Mesendoderm (in vitro differentiated cells): ENCODE results near the gene SEMA3E.

Experiments used
- DNase-seq: peaks from one replicate; pipeline ENCODE4 v3.0.0; 2013
- H2AK5ac ChIP-seq: 2 replicates; pipeline ENCODE4 v1.6.1; 2013; ENCODE audit warnings: low read length, inconsistent platforms
- H2BK120ac ChIP-seq: 2 replicates; pipeline ENCODE4 v1.6.1; 2013; ENCODE audit warnings: low read depth, mild to moderate bottlenecking, low read length, moderate library complexity, mixed read lengths
- H2BK15ac ChIP-seq: replicated peaks from 2 replicates; pipeline ENCODE4 v1.6.1; 2013; ENCODE audit warnings: low read depth, mild to moderate bottlenecking, moderate library complexity
- H2BK5ac ChIP-seq: 2 replicates; pipeline ENCODE4 v1.6.1; 2013; ENCODE audit warnings: low read length, inconsistent platforms
- H3K18ac ChIP-seq: 2 replicates; pipeline ENCODE4 v1.6.1; 2013; ENCODE audit warnings: mild to moderate bottlenecking, low read length, mixed read lengths
- H3K23ac ChIP-seq: one replicate; pipeline ENCODE4 v1.6.1; 2013; ENCODE audit warnings: low read length
- H3K27ac ChIP-seq: 2 replicates; pipeline ENCODE4 v1.5.1; 2013; ENCODE audit warnings: low read depth, mild to moderate bottlenecking, inconsistent platforms, low read length, moderate library complexity
- H3K27me3 ChIP-seq: 2 replicates; pipeline ENCODE4 v1.6.1; 2013; ENCODE audit warnings: low read length, control low read depth, mild to moderate bottlenecking, inconsistent platforms; ENCODE audit not compliant: insufficient read depth, poor library complexity
- H3K36me3 ChIP-seq: 2 replicates; pipeline ENCODE4 v1.6.1; 2013; ENCODE audit warnings: low read length, inconsistent platforms; ENCODE audit not compliant: control insufficient read depth, insufficient read depth
- H3K4ac ChIP-seq: one replicate; pipeline ENCODE4 v1.6.1; 2013; ENCODE audit warnings: low read depth, mild to moderate bottlenecking, low read length, moderate library complexity
- H3K4me1 ChIP-seq: 2 replicates; pipeline ENCODE4 v1.6.1; 2013; ENCODE audit warnings: low read depth, low read length, inconsistent platforms; ENCODE audit not compliant: control insufficient read depth
- H3K4me2 ChIP-seq: 2 replicates; pipeline ENCODE4 v1.6.1; 2013; ENCODE audit warnings: low read length
- H3K4me3 ChIP-seq: 2 replicates; pipeline ENCODE4 v1.5.1; 2013; ENCODE audit warnings: mild to moderate bottlenecking, low read length
- H3K56ac ChIP-seq: one replicate; pipeline ENCODE4 v1.6.1; 2013; ENCODE audit warnings: low read length
- H3K79me1 ChIP-seq: 2 replicates; pipeline ENCODE4 v1.6.1; 2013; ENCODE audit warnings: low read length, inconsistent platforms
- H3K79me2 ChIP-seq: 2 replicates; pipeline ENCODE4 v1.6.1; 2013; ENCODE audit warnings: mild to moderate bottlenecking, low read length; ENCODE audit not compliant: control insufficient read depth, insufficient read depth
- H3K9ac ChIP-seq: 2 replicates; pipeline ENCODE4 v1.6.1; 2013; ENCODE audit warnings: low read length, inconsistent platforms
- H4K5ac ChIP-seq: one replicate; pipeline ENCODE4 v1.6.1; 2013; ENCODE audit warnings: low read length
- H4K8ac ChIP-seq: one replicate; pipeline ENCODE4 v1.6.1; 2013; ENCODE audit warnings: low read depth, mild to moderate bottlenecking, control low read depth, low read length, moderate library complexity
- WGBS: extraction: QIAGEN DNeasy Blood & Tissue Kit; methylation state at CpG from one replicate; pipeline ENCODE4 v1.1.7; 2013; ENCODE audit warnings: low lambda C conversion rate, missing lambda C conversion rate; ENCODE audit not compliant: insufficient coverage; ENCODE audit errors: extremely low coverage; 5-methylcytosine and 5-hydroxymethylcytosine counted together

The SEMA3E gene

DNA sequence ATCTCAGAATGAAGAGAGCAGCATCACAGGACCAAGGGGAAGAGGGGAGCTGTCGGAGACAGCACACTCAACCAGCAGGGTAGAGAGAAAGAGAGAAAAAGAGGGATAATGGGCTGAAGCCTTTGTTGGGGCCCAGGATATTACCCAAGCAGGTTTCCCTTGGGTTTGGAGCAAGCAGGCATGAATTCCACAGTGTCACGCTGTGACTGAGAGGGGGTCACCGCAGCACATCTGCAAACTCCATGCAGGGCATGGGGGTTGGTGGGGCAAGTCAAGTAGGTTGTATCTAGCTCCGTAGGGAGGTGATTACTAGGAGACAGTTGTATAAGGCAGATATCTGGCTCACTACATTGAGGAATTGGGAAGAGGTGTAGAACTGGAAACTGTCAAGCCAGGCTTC, 42.2 kb upstream of the SEMA3E start:
- Histone ChIP-seq H2AK5ac (no peak overlapping the region), H3K27ac (no peak overlapping the region), H3K79me2 (no peaks in the 10 kb centered on the region), H3K56ac (no peak overlapping the region), H3K4me3 (no peak overlapping the region), H3K4ac (no peak overlapping the region), H3K79me1 (no peaks in the 10 kb centered on the region), H2BK15ac (no peak overlapping the region), H2BK5ac (no peak overlapping the region), H3K4me2 (no peak overlapping the region), H3K9ac (no peak overlapping the region), H3K18ac (no peak overlapping the region), H3K27me3 (no peaks in the 10 kb centered on the region), H3K4me1 (peaks cover 8% of the 10 kb centered on the region), H2BK120ac (no peak overlapping the region), H3K36me3 (no peaks in the 10 kb centered on the region), H3K23ac (no peak overlapping the region), H4K8ac (no peak overlapping the region), H4K5ac (no peak overlapping the region)
- DNase-seq: peak; percentile 56
- no CpG with 5 or more reads among the region's 4 CpGs for WGBS

DNA sequence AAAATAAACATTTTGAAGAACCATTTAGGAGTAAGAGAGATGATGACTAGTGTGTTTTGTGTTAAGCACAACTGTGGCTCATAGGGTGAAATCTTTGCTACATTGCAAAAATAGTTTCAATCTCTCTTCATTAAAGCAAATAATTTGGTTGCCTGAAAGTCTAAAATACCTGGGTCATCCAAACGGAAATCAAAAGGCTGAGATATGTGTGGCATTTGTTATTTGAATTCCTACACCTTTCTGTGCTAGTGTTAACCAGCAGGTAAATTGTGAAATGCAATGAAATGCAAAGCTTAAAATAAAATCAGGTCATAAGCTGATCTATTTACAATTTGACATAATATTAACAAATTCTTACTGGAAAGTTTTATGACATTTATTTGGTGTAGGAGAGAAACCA, 40.9 kb upstream of the SEMA3E start:
- Histone ChIP-seq H3K36me3 (no peaks in the 10 kb centered on the region), H3K79me1 (no peaks in the 10 kb centered on the region), H3K4me3 (no peak overlapping the region), H3K9ac (no peak overlapping the region), H2AK5ac (no peak overlapping the region), H2BK5ac (no peak overlapping the region), H4K5ac (no peak overlapping the region), H3K56ac (no peak overlapping the region), H2BK15ac (no peak overlapping the region), H3K4ac (no peak overlapping the region), H3K4me1 (peaks cover 6% of the 10 kb centered on the region), H3K18ac (no peak overlapping the region), H3K23ac (no peak overlapping the region), H3K79me2 (no peaks in the 10 kb centered on the region), H3K27ac (no peak overlapping the region), H4K8ac (no peak overlapping the region), H3K4me2 (no peak overlapping the region), H2BK120ac (no peak overlapping the region), H3K27me3 (no peaks in the 10 kb centered on the region)
- DNase-seq: no peak
- WGBS: no CpG with 5 or more reads among the region's 1 CpG

DNA sequence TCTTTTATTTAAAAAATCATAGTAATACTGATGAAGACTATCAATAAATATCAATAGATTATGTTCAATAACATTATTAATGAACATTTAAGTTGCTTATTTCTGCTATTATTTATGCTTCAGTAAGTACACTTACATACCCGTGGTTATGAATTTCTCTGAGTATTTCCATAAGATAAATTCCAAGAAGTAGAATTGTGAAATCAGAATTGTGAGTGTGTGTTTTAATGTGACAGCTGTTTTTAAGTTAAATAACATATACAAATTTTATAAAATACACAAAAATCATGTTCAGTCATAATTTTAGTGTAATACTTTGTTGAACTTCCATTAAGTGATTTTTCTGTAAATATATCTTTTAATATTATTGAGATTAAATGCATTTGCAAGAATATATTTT, 37.5 kb upstream of the SEMA3E start:
- Histone ChIP-seq H2BK15ac (no peak overlapping the region), H3K27me3 (no peaks in the 10 kb centered on the region), H3K18ac (no peak overlapping the region), H3K4me2 (no peak overlapping the region), H3K27ac (no peak overlapping the region), H4K8ac (no peak overlapping the region), H3K4me3 (no peak overlapping the region), H3K23ac (no peak overlapping the region), H2BK5ac (no peak overlapping the region), H2AK5ac (no peak overlapping the region), H4K5ac (no peak overlapping the region), H3K79me1 (no peaks in the 10 kb centered on the region), H3K4me1 (peaks cover 8% of the 10 kb centered on the region), H3K4ac (no peak overlapping the region), H2BK120ac (no peak overlapping the region), H3K79me2 (no peaks in the 10 kb centered on the region), H3K36me3 (no peaks in the 10 kb centered on the region), H3K56ac (no peak overlapping the region), H3K9ac (no peak overlapping the region)
- WGBS: no CpG with 5 or more reads among the region's 1 CpG
- no peak for DNase-seq

DNA sequence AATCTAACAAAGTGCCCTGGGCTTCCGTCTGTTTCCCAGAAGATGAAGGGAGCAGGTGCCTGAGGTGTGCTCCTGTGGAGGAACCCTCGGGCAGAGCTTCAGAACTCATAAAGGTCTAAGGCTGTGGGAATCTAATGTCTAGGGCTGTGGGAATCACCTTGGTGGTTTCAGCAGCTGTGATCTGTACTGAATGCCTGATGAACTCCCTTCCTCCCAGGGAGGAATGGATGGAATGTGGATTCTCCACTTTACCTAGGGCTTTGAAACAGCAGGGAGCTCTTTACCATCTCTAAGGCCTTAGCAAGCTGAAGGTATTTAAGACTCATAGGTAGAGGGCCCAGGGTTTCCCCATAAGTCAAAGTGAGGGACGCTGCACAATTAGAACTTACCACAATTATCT, 36.0 kb upstream of the SEMA3E start:
- peaks cover 3% of the 10 kb centered on the region for H3K4me1 ChIP-seq
- no peak overlapping the region for H3K23ac ChIP-seq
- no peaks in the 10 kb centered on the region for H3K27me3 ChIP-seq
- no peak overlapping the region for H3K4me2 ChIP-seq
- no peaks in the 10 kb centered on the region for H3K79me2 ChIP-seq
- H2AK5ac ChIP-seq: no peak overlapping the region
- no peak overlapping the region for H3K9ac ChIP-seq
- H2BK5ac ChIP-seq: no peak overlapping the region
- H4K8ac ChIP-seq: no peak overlapping the region
- H3K4me3 ChIP-seq: no peak overlapping the region
- no peak overlapping the region for H3K56ac ChIP-seq
- no peak overlapping the region for H3K4ac ChIP-seq
- H2BK120ac ChIP-seq: no peak overlapping the region
- peak; percentile 99 for DNase-seq
- H3K36me3 ChIP-seq: no peaks in the 10 kb centered on the region
- no peak overlapping the region for H3K27ac ChIP-seq
- H3K18ac ChIP-seq: no peak overlapping the region
- WGBS: no CpG with 5 or more reads among the region's 3 CpGs
- H2BK15ac ChIP-seq: no peak overlapping the region
- no peaks in the 10 kb centered on the region for H3K79me1 ChIP-seq
- no peak overlapping the region for H4K5ac ChIP-seq

DNA sequence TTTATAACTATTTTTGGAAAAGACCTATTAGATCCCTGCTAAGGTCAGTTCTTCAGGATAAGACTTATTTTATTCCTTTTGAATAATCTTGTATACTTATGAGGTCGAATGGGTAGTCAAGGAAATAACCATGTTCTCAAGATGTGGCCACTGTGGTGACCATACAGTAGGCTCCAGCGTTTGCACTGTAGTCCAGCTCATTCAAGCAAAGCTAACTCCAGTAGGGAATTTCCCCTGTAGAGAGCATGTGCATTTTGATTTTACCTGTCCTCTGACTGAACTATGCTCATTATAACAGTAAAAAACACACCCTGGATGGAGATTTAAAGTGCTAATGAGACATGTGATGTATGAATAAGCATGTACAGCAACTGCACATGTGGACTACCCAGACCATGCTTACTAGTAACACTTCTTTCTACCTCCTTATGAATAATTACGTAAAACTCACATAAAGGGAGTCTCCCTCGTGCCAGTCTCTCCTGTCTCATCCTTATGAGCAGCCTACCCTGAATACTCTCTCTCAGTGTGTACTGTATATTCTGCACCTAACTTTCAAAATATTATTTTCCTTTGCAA, 32.4 kb upstream of the SEMA3E start:
- H3K4me3 ChIP-seq: no peak overlapping the region
- H2BK5ac ChIP-seq: no peak overlapping the region
- H3K18ac ChIP-seq: no peak overlapping the region
- H3K79me2 ChIP-seq: no peaks in the 10 kb centered on the region
- H2AK5ac ChIP-seq: no peak overlapping the region
- no peak overlapping the region for H2BK120ac ChIP-seq
- no peak overlapping the region for H3K9ac ChIP-seq
- no peaks in the 10 kb centered on the region for H3K79me1 ChIP-seq
- H3K56ac ChIP-seq: no peak overlapping the region
- H3K4me1 ChIP-seq: peaks cover 4% of the 10 kb centered on the region
- H3K36me3 ChIP-seq: no peaks in the 10 kb centered on the region
- no peak overlapping the region for H4K8ac ChIP-seq
- no peak overlapping the region for H3K4me2 ChIP-seq
- no peak overlapping the region for H3K4ac ChIP-seq
- H4K5ac ChIP-seq: no peak overlapping the region
- H3K27ac ChIP-seq: no peak overlapping the region
- H3K27me3 ChIP-seq: no peaks in the 10 kb centered on the region
- WGBS: no CpG with 5 or more reads among the region's 4 CpGs
- H2BK15ac ChIP-seq: no peak overlapping the region
- no peak overlapping the region for H3K23ac ChIP-seq
- no peak for DNase-seq

DNA sequence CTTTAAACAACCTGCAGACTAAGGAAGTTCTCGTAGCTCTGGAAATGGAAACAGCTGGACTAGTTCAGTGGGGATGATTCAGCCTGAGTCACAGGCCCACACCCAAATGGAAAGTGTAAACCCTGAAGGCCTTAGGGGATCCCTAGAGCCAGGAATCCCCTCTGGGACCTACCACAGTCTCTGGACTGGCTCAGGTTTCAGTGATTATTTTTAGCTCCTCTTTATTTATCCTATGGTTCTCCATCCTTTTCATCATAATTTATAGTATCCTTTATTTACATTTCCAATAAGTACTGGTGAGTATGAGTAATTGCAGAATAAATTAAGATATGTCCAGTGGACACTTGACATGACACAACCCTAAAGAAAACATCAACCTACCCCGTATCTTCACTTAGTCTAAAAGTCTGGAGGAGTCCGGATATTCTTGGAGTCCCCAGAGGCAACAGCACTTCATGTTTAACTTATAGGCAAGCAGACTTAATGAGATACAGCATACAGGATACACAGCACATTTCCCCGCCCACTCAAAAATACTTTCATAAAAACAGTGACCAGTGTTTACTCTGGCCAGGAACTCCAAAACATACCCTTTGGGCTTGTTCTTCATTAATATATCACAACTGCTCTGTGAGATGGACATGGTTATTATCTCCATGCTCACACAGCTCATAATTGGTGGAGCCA, 28.4 kb upstream of the SEMA3E start:
- no peak overlapping the region for H3K4me3 ChIP-seq
- H4K5ac ChIP-seq: no peak overlapping the region
- no peak overlapping the region for H3K27ac ChIP-seq
- no peak overlapping the region for H3K4me2 ChIP-seq
- no peak overlapping the region for H3K56ac ChIP-seq
- no peaks in the 10 kb centered on the region for H3K36me3 ChIP-seq
- peak; percentile 54 for DNase-seq
- peak overlapping the region; percentile 60 for H3K18ac ChIP-seq
- peak overlapping the region; percentile 73 for H2BK120ac ChIP-seq
- no peaks in the 10 kb centered on the region for H3K27me3 ChIP-seq
- peak overlapping the region; percentile 55 for H3K4ac ChIP-seq
- H3K79me1 ChIP-seq: no peaks in the 10 kb centered on the region
- H4K8ac ChIP-seq: no peak overlapping the region
- no peak overlapping the region for H2AK5ac ChIP-seq
- no peak overlapping the region for H3K23ac ChIP-seq
- no peaks in the 10 kb centered on the region for H3K79me2 ChIP-seq
- H3K9ac ChIP-seq: no peak overlapping the region
- H2BK15ac ChIP-seq: peak overlapping the region; percentile 92
- no peak overlapping the region for H2BK5ac ChIP-seq
- H3K4me1 ChIP-seq: peaks cover 3% of the 10 kb centered on the region
- WGBS: no CpG with 5 or more reads among the region's 4 CpGs
